Measurements from ENCODE around the gene RAB38.

- no peak for TF ChIP-seq POLR2A (IDR thresholded peaks at IDR 0.05)
- TF ChIP-seq, protein P1, sequence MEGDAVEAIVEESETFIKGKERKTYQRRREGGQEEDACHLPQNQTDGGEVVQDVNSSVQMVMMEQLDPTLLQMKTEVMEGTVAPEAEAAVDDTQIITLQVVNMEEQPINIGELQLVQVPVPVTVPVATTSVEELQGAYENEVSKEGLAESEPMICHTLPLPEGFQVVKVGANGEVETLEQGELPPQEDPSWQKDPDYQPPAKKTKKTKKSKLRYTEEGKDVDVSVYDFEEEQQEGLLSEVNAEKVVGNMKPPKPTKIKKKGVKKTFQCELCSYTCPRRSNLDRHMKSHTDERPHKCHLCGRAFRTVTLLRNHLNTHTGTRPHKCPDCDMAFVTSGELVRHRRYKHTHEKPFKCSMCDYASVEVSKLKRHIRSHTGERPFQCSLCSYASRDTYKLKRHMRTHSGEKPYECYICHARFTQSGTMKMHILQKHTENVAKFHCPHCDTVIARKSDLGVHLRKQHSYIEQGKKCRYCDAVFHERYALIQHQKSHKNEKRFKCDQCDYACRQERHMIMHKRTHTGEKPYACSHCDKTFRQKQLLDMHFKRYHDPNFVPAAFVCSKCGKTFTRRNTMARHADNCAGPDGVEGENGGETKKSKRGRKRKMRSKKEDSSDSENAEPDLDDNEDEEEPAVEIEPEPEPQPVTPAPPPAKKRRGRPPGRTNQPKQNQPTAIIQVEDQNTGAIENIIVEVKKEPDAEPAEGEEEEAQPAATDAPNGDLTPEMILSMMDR (IDR thresholded peaks at IDR 0.05): no peak
Observed at GRCh38 chr11:88157370-88157769, 17.9 kb downstream of the RAB38 start.
